ENCODE data around the gene GPR15LG. TPM values are rescaled to one million over a fixed set of nuclear protein-coding genes. Genes with fewer than 3 reads are reported as not detected.

Gene GPR15LG
- total and polyA plus RNA-seq, 2 donors (not counting 3 experiments of a cell fraction or from before 2014, with no cell fraction given), result not detected

GRCh38 chr10:84217746-84218145 is 44.1 kb downstream of the GPR15LG start:
- no TSS peak for BruUV-seq (replicated peaks)
- no peak overlapping the region for H3K4me2 ChIP-seq (ENCODE audit: insufficient read depth, low read length)
- no peaks in the 10 kb centered on the region for H4K20me1 ChIP-seq (replicated peaks; ENCODE audit: control insufficient read depth, extremely low read depth, insufficient read depth, low read length)
- H3K9me3 ChIP-seq (replicated peaks; ENCODE audit: control insufficient read depth, insufficient read depth, low read length), result no peaks in the 10 kb centered on the region
- H3K9me1 ChIP-seq (replicated peaks; ENCODE audit: control insufficient read depth, extremely low read depth, insufficient read depth, low read length), result no peaks in the 10 kb centered on the region
- no peaks in the 10 kb centered on the region for H3K4me1 ChIP-seq (ENCODE audit: control insufficient read depth, extremely low read depth, insufficient read depth, low read length)
- no peak for DNase-seq (ENCODE audit: low read depth, low spot score)
- CTCF ChIA-PET, result interaction anchor here (0.6 to 1.1 kb wide), 2 partner anchors 21 to 33 kb away, joined by 3 read pairs; no protein-coding TSS in a partner anchor
- dilution Hi-C loops (cut with MboI; ENCODE audit: extremely low pct_ligation_motif_present, low sequenced_read_pairs) (no loop called here), intact Hi-C loops (cut with micrococcal nuclease) (no loop called here)
- H3K27ac ChIP-seq (ENCODE audit: insufficient read depth, low read depth, low read length), result no peak overlapping the region
- no peak overlapping the region for H2AFZ ChIP-seq (ENCODE audit: low read depth, low read length)
- H3K27me3 ChIP-seq (ENCODE audit: control insufficient read depth in 2 of 2, insufficient read depth in 2 of 2, low read length in 2 of 2), result peaks cover 0 to 5% of the 10 kb centered on the region in 2 experiments
- TF ChIP-seq MAX (IDR thresholded peaks at IDR 0.05; ENCODE audit: insufficient read depth, insufficient read length), result no peak
- no peak for TF ChIP-seq POLR2A (IDR thresholded peaks at IDR 0.05; ENCODE audit: low read depth, low read length)
- no peak for TF ChIP-seq FOS (IDR thresholded peaks at IDR 0.05; ENCODE audit: borderline replicate concordance, insufficient read depth, low read length)
- no peak for TF ChIP-seq CTCF (IDR thresholded peaks at IDR 0.05; ENCODE audit: extremely low read depth in 1 of 2, insufficient read depth in 1 of 2, low read depth in 1 of 2, low read length in 2 of 2)
- TF ChIP-seq JUN (IDR thresholded peaks at IDR 0.05; ENCODE audit: borderline replicate concordance, insufficient read depth, insufficient read length, low read depth), result no peak
- TF ChIP-seq GATA2 (IDR thresholded peaks at IDR 0.05; ENCODE audit: insufficient read depth, insufficient read length, low read depth, low read length), result no peak
- TF ChIP-seq EZH2 (IDR thresholded peaks at IDR 0.05; ENCODE audit: borderline replicate concordance, low read depth, low read length, severe bottlenecking), result no peak
- no peak for TF ChIP-seq POLR2AphosphoS5 (IDR thresholded peaks at IDR 0.05; ENCODE audit: insufficient read depth, low read depth, low read length)
- TF ChIP-seq MYC (IDR thresholded peaks at IDR 0.05; ENCODE audit: low read depth, low read length), result no peak
- H3K4me3 ChIP-seq (replicated peaks in 1 of 3; ENCODE audit: insufficient read depth in 1 of 3, low read depth in 1 of 3, low read length in 3 of 3), result no peak overlapping the region
- POLR2A ChIA-PET, result no interaction called here
- H3K79me2 ChIP-seq (ENCODE audit: control insufficient read depth, insufficient read depth, low read length), result no peaks in the 10 kb centered on the region
- FAIRE-seq, result no peak
- no peak overlapping the region for H3K9ac ChIP-seq (replicated peaks; ENCODE audit: extremely low read depth, insufficient read depth, low read length)
- no peaks in the 10 kb centered on the region for H3K36me3 ChIP-seq (ENCODE audit: control insufficient read depth in 2 of 2, extremely low read depth in 1 of 2, insufficient read depth in 2 of 2, low read length in 2 of 2)

Measured in endothelial cell of umbilical vein (primary cell).